T-helper 1 cell treated with Interleukin-12 subunit alpha and Interleukin-12 subunit beta and Interleukin-4 antibody, amounts not matched to agents 30 ng/mL and 1 ng/mL, for 36 hours (primary cell): Measurements from ENCODE around the gene DHX40. TPM values are rescaled to one million over a fixed set of nuclear protein-coding genes. Genes with fewer than 3 reads are reported as not detected.

ENCODE experiments used
- intact Hi-C: fragments of 100-400 bp; cut with micrococcal nuclease; formaldehyde crosslinking; loops from one replicate; pipeline ENCODE4 v1.15.1; 2024
- total RNA-seq: library from RNA; stranded (reverse); gene quantifications from 2 replicates; pipeline ENCODE4 v1.2.3, GENCODE V29; 2022

DHX40 gene
- total RNA-seq, 1 donor from 2014 or later = 17.2 TPM

- intact Hi-C loops = no loop called here
Observed at GRCh38 chr17:59626756-59627155, 61.3 kb downstream of the DHX40 start.

DNA sequence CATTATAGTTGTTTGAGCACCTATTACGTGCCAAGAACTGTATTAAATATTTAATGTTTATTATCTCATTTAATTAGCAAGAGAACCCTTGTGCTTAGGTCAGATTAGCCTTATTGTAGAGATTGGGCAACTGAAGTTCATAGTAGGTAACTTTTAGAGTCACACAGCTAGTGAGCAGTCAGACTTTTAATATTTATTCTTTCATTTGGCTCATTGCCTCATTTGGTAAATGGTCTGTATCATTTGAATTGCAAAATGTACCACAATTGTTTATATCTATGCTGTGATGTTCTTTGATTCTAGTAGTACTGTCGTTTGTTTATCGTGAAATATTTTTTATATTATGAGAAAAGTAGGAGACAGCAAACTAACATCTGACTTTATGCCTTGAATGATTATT, 61.9 kb downstream of the DHX40 start:
- intact Hi-C loops = no loop called here

GRCh38 chr17:59627770-59628171, 62.4 kb downstream of the DHX40 start:
- intact Hi-C loops = no loop called here

GRCh38 chr17:59629174-59629573, 63.8 kb downstream of the DHX40 start:
- intact Hi-C loops = no loop called here

GRCh38 chr17:59631276-59631675, 65.9 kb downstream of the DHX40 start:
- intact Hi-C loops = no loop called here

DNA sequence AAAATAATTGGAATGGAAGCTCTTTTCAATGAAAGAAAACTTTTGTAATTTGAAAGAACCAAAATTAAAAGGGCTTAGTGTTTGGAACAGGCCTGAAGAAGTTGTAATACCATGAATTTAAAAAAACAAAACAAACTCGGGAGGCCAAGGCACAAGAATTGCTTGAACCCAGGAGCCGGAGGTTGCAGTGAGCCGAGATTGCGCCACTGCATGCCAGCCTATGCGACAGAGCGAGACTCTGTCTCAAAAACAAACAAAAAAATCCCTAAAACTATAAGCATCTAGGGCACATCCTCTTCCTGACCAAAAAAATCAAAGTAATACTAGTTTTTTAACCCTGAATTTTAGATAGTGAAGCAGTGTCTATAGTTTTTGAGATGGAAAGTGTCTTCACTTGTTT, 67.0 kb downstream of the DHX40 start:
- intact Hi-C loops = no loop called here

DNA sequence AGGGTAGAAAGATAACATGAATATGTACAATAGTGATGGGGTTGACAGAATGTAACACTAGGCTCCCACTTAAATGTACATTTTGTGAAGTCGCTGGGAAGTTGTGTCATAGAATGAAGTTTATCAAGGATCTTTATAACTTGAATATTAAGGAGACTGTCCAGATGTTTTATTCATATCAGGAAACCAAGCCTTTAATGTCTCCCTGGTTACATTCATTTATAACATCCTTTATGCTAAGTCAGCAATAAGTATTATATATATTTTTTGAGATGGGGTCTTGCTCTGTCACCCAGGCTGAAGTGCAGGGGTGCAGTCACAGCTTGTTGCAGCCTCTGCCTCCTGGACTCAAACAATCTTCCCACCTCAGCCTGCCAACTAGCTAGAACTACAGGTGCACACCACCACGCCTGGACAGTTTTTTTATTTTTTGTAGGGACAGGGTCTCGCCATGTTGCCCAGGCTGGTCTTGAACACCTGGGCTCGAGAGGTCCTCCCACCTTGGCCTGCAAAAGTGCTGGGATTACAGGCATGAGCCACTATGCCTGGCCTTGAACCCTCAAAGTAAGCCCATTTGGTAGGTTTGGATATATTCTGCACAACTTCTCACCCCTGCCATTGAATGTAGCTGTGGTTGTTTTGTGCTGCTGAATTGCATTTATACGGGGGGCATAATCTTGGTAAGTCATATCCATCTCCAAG, 68.4 kb downstream of the DHX40 start:
- intact Hi-C loops = loop anchor here (1.0 kb wide), 1 partner anchor 8 kb away; no protein-coding TSS in a partner anchor

- intact Hi-C loops = loop anchor here (1.0 kb wide), 1 partner anchor 7 kb away; no protein-coding TSS in a partner anchor
Observed at GRCh38 chr17:59634632-59635541, 69.5 kb downstream of the DHX40 start.

- intact Hi-C loops = no loop called here
Observed at GRCh38 chr17:59637611-59638310, 72.4 kb downstream of the DHX40 start.

DNA sequence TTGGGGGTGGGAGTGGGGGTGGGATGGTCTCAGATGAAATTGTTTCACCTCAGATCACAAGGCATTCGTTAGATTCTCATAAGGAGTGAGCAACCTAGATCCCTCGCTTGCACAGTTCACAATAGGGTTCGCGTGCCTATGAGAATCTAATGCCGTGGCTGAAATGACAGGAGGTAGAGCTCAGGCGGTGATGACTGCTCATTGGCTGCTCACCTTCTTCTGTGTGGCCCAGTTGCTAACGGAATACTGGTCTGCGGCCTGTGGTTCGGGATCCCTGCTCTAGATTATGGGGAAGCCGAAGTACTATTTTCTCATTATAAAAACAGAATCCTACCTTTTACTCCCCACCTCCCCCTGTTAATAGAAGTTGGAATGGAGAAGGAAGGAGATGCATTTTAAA, 73.1 kb downstream of the DHX40 start:
- intact Hi-C loops = no loop called here

- intact Hi-C loops = loop anchor here (1.0 to 10.0 kb wide), 8 partner anchors 8 to 393 kb away; partner anchors contain the start of genes CLTC, PTRH2, RPS6KB1 and TUBD1
Observed at GRCh38 chr17:59641799-59642484, 76.5 kb downstream of the DHX40 start.

DNA sequence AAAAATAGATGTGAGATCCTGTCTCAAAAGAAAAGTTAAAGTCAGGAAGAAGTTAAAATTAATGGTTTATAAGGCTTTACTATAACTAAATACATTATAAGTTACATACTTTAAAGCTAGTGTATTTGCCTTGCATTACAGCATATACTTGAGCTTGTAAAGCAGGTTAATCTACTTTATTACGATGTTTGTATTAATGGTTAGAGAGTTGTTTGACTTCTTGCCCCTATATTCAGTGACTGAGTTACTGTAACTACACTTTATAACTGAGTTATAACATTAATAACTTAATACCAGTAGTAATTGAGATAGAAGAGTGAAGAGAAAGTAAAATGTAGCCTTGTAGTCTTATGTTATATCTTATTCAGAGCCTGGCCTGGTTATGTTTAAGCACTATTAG, 77.2 kb downstream of the DHX40 start:
- intact Hi-C loops = loop anchor here (1.0 to 10.0 kb wide), 8 partner anchors 8 to 392 kb away; partner anchors contain the start of genes CLTC, PTRH2, RPS6KB1 and TUBD1

- intact Hi-C loops = loop anchor here (2.0 to 10.0 kb wide), 5 partner anchors 63 to 391 kb away; partner anchors contain the start of genes PTRH2, RPS6KB1, TUBD1 and VMP1
Observed at GRCh38 chr17:59643159-59644140, 78.0 kb downstream of the DHX40 start.

- intact Hi-C loops = loop anchor here (10.0 kb wide), 1 partner anchor 388 kb away; no protein-coding TSS in a partner anchor
Observed at GRCh38 chr17:59647288-59647687, 81.9 kb downstream of the DHX40 start.

- intact Hi-C loops = loop anchor here (10.0 kb wide), 1 partner anchor 385 kb away; no protein-coding TSS in a partner anchor
Observed at GRCh38 chr17:59649886-59650285, 84.5 kb downstream of the DHX40 start.

DNA sequence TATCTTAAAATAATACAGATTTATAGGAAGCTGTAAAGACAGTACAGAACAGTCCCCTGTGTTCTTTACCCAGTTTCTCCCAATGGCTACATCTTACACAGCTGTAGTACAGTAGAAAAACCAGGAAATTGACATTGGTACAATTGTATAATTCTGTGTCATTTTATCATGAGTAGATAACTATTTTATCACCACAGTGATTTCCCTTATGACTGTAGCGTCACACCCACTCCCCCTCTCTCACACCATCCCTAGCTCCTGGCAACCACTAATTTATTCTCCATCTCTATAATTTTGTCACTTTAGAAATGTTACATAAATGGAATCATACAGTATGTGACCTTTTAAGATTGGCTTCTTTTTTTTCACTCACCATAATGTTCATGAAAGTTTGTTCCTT, 85.2 kb downstream of the DHX40 start:
- intact Hi-C loops = loop anchor here (1.0 kb wide), 1 partner anchor 8 kb away; no protein-coding TSS in a partner anchor

GRCh38 chr17:59651346-59651745, 85.9 kb downstream of the DHX40 start:
- intact Hi-C loops = loop anchor here (1.0 kb wide), 1 partner anchor 9 kb away; no protein-coding TSS in a partner anchor

DNA sequence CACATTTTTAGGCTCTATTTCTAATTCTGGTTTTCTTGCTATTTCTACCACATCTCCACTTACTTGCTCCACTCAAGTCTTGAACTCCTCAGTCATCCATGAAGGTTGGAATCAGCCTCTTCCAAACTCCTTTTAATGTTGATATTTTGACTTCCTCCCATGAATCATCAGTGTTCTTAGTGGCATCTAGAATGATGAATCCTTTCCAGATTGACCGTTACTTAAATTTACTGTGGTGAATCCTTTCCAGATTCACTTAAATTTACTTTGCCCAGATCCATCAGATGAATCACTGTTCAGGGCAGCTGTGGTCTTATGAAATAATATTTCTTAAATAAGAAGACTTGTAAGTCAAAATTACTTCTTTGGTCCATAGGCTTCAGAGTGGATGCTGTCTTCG, 86.7 kb downstream of the DHX40 start:
- intact Hi-C loops = no loop called here

DNA sequence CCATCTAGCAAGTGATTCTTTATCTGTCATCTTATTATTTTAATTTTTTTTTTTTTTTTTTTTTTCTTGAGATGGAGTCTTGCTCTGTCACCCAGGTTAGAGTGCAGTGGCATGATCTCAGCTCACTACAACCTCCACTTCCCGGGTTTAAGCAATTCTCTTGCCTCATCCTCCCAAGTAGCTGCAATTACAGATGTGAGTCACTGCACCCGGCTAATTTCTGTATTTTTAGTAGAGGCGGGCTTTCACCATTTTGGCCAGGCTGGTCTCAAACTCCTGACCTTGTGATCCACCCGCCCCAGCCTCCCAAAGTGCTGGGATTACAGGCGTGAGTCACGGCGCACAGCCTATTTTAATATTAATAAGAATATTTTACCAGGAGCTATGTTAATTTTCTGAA, 91.2 kb downstream of the DHX40 start:
- intact Hi-C loops = loop anchor here (5.0 kb wide), 1 partner anchor 34 kb away; no protein-coding TSS in a partner anchor
